Activated CD4-positive, CD25-positive, alpha-beta regulatory T cell treated with anti-CD3 and anti-CD28 coated beads, Interleukin-2, amount 50 U/mL, for 72 hours (primary cell): ENCODE measurements around the gene SARM1.
"Not testable (repeated sequence)": the region's sequence is repeated elsewhere in the genome, so short reads cannot be mapped to it uniquely, and the experiment has no call there.

Experiments used
- DNase-seq: peaks from one replicate; pipeline ENCODE4 v3.0.0; 2021

The SARM1 gene

DNA sequence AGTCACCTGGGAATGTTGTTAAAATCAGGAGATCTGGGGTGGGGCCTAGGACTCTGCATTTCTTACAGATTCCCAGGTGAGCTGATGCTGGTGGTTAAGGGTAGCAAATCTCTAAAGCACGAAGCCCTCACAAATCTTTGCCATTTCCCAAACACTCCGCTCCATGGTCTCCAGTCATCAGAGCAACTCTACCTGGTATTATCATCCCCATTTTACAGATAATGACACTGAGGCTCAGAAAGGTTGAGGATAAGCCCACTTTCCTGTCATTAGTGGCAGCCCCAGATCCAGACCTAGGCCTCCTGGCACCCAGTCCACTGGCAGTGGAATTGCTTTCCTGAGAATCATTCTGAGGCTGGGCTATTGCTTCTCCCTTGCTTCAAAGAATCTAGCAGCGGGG lies 25.8 kb downstream of the SARM1 start:
- DNase-seq, result no peak

- DNase-seq, result no peak
Observed at GRCh38 chr17:28397687-28398279, 26.3 kb downstream of the SARM1 start.

GRCh38 chr17:28398280-28398981 lies 26.9 kb downstream of the SARM1 start:
- no peak for DNase-seq

DNA sequence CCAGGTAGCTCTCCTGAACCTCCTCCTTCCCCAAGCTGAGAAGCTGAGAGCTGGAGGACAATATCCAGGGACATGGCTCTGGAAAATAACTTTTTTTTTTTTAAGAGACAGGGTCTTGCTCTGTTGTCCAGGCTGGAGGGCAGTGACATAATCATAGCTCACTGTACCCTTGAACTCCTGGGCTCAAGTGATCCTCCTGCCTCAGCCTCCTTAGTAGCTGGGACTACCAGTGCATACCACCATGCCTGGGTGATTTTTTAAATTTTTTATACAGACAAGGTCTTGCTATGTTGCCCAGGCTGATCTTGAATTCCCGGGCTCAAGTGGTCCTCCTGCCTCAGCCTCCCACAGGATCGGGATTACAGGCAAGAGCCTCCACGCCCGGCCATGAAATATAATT lies 28.3 kb downstream of the SARM1 start:
- DNase-seq, result no peak

DNA sequence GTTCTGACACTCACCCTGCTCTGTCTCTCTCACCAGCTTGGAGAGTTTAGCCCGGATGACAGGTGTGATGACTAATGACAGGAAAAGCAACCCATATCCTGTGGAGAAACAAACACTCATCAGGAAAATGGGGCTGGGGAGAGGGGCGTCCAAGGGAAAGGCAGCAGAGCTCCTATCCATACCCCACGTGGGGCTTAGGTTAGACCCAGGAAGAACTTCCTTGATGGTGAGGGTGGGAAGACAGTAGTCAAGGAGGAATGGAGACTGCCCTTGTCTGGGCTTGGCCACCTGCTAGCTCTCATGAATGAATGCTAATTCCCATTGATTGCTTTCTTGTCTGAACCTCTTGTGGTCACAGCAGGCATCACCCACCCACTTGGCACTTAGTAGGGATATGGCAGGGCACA lies 30.7 kb downstream of the SARM1 start:
- DNase-seq, result no peak

DNA sequence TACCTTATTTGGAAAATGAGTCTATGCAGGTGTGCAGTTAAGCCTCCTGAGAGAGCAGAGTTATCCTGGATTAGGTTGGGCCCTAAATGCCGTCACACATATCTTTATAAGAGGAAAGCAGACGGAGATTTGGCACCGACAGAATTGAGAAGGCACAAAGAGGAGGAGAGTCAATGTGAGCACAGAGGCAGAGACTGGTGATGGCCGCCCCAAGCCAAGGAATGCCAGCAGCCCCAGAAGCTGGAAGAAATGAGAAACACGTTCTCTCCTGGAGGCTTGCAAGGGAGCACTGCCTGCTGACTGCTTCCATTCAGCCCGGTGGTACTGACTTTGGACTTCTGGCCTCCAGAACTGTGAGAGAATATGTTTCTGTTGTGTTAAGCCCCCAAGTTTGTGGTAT lies 31.4 kb downstream of the SARM1 start:
- DNase-seq, result no peak

DNA sequence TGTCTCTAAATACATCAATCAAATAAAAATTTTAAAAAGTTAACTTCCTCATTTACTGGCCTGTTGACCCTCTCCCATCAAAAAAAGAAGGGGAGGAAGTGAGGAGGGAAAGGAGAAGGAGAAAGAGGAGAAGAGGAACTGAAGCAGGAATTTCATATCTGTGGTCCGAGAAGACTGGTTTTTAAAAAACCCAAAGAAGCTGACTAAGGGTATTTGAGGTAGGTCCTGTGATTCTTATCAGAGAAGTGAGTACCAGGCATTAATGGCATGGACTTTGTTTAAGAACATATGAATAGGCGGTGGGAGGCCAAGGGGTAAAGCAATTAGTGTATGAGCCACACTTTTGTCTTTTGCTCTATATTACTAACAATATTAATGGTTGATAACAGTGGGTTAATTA lies 32.5 kb downstream of the SARM1 start:
- no peak for DNase-seq

DNA sequence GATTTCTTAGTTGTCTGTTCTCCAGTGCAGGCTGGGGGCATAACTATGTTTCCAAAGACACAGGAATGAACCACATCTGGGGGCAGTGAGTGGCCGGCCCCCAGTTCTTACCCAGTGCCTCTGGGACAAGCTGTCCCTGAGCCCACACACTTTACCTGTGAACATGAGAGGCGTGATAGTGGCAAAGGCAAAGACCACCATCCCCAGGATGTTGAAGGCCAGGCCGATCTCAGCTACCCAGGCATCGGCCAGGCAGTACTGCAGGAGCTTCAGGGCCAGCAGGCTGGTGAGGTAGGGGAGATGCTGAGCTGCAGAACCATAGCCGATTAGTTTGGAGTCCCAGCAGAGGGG lies 32.9 kb downstream of the SARM1 start:
- no peak for DNase-seq

DNA sequence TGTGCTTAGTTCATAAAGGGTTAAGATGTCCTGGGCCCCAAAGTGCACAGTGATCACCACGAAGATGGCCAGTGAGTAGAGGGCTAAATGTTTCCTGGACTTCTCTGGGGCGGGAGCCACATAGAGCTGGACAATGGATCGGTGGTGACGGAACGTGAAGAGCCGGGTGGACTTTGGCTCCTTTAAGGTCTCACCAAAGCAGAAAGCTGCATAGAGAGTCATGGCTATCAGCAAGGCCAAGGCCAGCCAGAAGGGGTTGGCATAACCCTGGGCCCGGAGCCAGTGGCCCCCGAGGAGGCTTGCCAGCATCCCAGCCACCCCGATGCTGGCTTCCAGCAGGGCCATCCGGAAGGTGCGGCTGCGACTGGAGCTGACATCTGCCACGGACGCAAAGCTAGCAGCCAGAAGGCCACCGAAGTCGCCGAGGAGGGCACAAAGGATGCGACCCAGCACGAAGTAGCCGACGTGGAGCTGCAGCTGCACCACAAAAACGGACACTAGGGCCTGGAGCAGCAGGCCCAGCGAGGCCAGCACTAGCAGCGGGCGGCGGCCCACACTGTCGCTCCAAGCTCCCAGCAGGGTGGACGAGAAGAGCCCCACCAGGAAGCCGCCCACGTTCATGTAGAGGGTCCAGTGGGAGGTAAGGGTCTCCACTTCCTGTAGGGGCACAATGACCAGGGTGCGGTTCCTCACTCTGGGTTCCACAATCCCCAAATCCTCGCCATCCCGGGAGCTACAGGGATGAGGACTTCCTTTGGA lies 33.5 kb downstream of the SARM1 start:
- no peak for DNase-seq

DNA sequence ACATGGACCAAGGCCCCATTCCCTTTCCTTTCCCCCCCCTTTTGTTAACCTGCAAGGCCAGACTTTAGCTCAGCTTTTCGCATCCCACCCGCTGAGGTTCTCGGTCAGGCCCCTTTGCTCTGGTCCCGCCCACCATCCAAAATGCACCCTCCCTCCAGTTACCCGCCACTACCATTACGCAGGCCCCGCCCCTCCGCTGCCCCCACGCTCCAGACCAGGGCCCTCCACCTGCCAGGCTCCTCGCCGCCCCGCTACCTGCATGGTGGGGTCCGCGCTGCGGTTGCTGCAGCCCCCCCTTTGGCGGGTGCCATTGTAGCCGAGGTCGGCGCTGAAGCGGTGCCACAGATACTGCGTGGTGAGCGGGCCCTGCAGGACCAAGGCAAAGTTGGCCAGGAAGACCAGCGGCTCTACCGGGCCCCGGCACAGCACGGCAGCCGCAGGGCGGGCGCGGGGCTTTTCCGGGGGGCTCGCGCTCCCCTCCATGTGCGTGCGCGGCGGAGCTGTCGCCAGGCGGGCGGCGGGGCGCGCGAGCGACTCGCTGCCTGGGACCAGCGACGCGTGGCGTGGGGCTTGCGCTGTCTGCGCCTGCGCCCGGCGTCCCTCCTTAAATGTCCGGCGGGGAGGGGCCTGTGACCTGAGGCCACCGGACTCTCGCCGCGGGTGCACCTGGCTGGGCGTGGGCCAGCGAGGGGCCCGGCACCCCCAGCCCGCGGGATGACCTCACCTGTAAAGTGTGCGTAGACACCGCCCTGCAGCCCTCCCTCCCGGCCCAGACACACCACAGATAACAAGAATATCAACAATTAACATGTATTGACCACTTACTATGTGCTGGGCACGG lies 34.4 kb downstream of the SARM1 start, which contains the start of gene SLC46A1:
TSS of gene SLC46A1 (minus strand) at position 581 of the 841 bp plus-strand sequence. CDS start at position 483, 98 bp downstream.
- DNase-seq, result peak; percentile 58

DNA sequence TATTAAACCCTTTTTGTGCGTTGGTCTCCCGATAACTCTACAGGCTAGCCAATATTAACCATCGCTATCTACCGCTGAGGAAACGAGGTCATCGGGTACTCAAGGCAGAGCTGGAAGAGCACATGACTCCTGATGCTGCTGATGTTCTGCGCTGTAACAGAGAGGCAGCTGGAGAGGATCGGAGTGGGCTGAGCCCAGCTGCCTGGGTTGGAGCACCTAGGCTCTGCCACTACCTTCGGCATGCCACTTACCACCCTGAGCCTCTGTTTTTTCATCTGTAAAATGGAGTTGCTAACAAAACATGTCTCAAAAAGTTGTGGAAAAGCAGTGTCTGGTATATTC lies 35.0 kb downstream of the SARM1 start:
- no peak for DNase-seq

DNA sequence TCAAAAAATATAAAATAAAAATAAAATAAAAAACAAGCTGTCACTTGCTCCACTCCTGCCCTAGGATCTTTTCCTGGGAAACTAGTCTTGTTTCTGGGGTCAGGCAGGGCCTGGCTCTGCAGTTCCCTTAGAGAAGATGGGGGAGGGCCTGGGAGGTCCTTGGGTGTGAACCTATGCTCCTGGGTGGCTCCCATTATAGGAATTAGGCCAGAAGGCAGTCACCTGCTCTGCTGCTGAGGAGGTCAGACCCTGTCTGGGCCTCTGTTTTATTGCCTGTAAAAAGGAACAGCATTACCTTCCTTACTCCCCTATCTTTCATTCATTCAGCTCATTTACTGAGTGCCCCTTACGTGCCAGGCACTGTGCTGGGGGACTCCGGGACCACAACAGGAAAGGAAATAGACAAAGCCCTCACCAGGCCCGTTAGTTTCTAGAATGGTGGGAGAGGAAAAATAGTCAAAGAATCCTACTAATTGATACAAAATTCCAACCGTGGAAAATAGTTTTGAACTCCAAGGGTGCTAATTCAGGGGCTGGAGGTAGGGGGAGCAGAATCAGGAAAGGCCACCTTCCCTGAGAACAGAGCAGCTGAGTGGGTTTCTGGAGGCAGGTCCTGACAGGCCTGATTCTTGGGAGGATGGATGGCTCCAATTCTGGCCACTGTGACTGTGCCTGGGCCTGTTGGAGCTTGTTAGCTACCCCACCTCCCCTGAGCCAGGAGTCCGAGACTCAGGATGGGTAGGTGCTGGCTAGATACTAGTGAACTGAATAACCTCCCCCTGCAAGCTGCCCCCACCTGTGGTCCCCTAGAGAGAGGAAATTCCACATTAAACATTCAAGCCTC lies 35.9 kb downstream of the SARM1 start:
- no peak for DNase-seq

GRCh38 chr17:28407974-28408306 lies 36.4 kb downstream of the SARM1 start:
- DNase-seq, result no peak

DNA sequence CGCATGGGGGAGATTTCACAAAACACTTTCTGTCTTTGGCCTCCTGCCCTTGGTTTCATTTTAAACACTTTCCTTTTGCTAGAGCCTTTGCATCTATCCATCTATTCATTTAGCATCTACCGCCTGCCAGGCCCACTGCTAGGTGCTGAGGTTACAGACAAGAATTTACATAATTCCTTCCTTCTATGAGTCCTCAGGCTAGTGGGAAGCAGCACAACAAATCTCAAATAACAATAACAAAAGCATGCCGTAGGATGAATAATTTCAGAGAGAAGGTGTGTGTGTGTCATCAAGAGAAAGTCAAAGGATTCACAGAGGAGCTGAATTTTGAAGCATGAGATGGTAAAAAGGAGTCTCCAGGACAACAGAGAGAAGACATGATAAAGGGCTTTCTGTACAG lies 40.6 kb downstream of the SARM1 start:
- DNase-seq, result no peak

DNA sequence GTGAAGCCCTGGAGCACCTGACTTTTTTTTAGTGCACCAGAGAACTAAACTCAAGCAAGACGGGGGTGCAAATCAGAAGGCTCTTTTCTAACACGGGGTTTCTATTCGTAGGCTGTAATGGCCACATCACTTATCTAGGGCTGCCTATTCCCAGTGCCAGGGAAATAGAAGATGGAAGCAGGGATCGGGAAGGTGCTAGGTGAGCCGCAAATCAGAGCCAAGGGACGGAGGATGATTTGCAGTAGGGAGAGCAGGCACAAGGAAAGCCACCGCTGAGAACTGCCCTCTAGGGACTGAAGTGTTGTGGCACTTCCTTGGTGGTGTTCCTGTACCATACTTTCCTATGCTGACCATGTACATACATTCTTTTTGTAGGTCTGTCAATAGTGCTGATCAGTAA lies 42.3 kb downstream of the SARM1 start:
- DNase-seq, result no peak

GRCh38 chr17:28415886-28416285 lies 44.4 kb downstream of the SARM1 start:
- DNase-seq, result no peak

DNA sequence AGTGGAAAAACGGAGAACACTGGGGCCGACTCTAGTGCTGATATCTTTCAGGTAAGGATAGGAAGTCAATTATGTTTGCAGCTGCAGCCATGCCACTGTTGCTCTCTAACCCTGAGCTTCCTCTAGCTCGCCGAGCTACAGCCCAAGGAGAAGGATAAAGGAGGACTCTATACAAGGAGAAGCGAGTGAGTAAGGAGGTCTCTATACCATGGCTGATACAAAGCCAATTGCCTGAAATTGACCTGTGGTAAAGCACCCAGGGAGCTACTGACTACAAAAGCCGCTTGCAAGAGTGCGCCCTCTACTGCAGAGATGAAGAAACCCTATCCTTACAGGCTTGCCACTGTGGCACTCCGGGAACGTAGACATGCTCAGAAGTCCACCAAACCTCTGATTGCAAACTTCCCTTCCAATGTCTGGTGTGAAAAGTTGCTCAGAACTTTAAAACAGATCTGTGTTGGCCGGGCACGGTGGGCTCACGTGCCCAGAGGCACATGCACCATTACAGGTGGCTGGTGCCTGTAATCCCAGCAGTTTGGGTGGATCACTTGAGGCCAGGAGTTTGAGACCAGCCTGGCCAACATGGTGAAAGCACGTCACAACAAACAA lies 45.3 kb downstream of the SARM1 start:
- DNase-seq, result no peak

GRCh38 chr17:28421787-28422305 lies 50.4 kb downstream of the SARM1 start:
- DNase-seq, result no peak

DNA sequence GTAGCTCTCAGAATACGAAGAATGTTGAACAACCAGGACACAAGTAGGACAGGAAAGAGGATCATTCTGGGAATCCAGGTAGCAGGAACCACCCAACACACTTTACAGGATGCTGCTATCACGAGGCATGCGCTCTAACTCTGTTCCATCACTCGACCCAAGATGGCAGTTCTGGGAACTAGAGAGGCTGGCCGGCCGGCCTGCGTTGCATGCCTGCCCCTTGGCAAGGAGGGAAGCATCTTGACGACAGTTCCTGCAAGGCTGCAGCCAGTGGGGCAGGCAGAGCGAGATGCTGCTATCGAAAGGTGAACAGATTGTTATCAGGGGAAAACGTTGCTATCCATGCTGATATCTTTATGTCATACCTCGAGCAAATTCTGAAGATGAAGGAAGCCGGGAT lies 53.7 kb downstream of the SARM1 start:
- no peak for DNase-seq

GRCh38 chr17:28426081-28426519 lies 54.6 kb downstream of the SARM1 start:
- DNase-seq, result no peak

- no peak for DNase-seq
Observed at GRCh38 chr17:28427371-28427770, 55.9 kb downstream of the SARM1 start.

DNA sequence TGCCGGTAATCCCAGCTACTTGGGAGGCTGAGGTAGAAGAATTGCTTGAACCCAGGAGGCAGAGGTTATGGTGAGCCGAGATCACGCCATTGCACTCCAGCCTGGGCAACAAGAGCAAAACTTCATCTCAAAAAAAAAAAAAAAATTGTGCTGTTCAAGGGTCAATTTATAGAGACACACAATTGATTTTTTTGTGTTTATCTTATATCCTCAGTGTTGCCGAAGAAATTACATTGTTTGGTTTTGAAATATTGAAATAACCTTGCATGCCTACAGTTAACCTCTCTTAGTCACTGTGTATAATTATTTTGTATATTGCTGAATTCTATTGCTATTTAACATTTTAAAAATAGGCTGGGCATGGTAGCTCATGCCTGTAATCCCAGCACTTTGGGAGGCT lies 56.5 kb downstream of the SARM1 start:
- not testable (repeated sequence) for DNase-seq
